Stomach (tissue), 9 donors: ENCODE data around the gene GLT8D2. TPM values are rescaled to one million over a fixed set of nuclear protein-coding genes. Genes with fewer than 3 reads are reported as not detected.

ENCODE experiments used
- DNase-seq, 2 donors: peaks; one replicate each; pipeline versions ENCODE4 v3.0.0 to v3.0.0-alpha.2; 2013 to 2019
- H3K27ac ChIP-seq, 5 donors: fragments of 200-600 bp in 4 of 5; sonication (generic) in 4 of 5; one replicate each; pipeline ENCODE4 v1.5.1; 2013 to 2019; ENCODE audit warnings: mild to moderate bottlenecking in 1 of 5, moderate library complexity in 1 of 5
- H3K27me3 ChIP-seq, 3 donors: fragments of 200-600 bp; sonication (generic); one replicate each; pipeline ENCODE4 v1.5.1; 2017 to 2019; ENCODE audit warnings: mixed run types in 1 of 3
- H3K36me3 ChIP-seq, 4 donors: fragments of 200-600 bp; sonication (generic); 1 replicate in 3 of 4; 2 replicates in 1 of 4; pipeline ENCODE4 v1.5.1; 2016 to 2019
- H3K4me1 ChIP-seq, 4 donors: fragments of 200-600 bp; sonication (generic); one replicate each; pipeline ENCODE4 v1.5.1; 2016 to 2019
- H3K4me3 ChIP-seq, 4 donors: fragments of 200-600 bp; sonication (generic) in 3 of 4; one replicate each; pipeline ENCODE4 v1.5.1; 2016 to 2019; ENCODE audit warnings: mild to moderate bottlenecking in 1 of 4
- H3K9me3 ChIP-seq, 4 donors: fragments of 200-600 bp; sonication (generic); one replicate each; pipeline ENCODE4 v1.5.1; 2016 to 2019
- CTCF ChIP-seq, 7 experiments: fragments of 450-650 bp in 4 of 7; fragments of 200-600 bp in 3 of 7; sonication (generic) in 3 of 7; IDR thresholded peaks; one replicate each; pipeline ENCODE4 v1.5.1; 2016 to 2019; ENCODE audit warnings: antibody characterized with exemption in 7 of 7, control low read depth in 2 of 7, mild to moderate bottlenecking in 1 of 7
- EP300 ChIP-seq: sonication (generic); formaldehyde crosslinking; IDR thresholded peaks from one replicate; pipeline ENCODE4 v1.6.1; 2017; ENCODE audit warnings: antibody characterized with exemption
- POLR2A ChIP-seq, 4 donors: fragments of 450-650 bp; IDR thresholded peaks; one replicate each; pipeline ENCODE4 v1.6.1; 2016; ENCODE audit warnings: antibody characterized with exemption in 4 of 4, control low read depth in 2 of 4, mild to moderate bottlenecking in 1 of 4, moderate library complexity in 1 of 4
- POLR2AphosphoS5 ChIP-seq, 3 donors: sonication (generic); formaldehyde crosslinking; IDR thresholded peaks; one replicate each; pipeline ENCODE4 v1.6.1; 2016; ENCODE audit warnings: antibody characterized with exemption in 3 of 3
- WGBS, 5 donors: extraction: QIAGEN DNeasy Blood & Tissue Kit in 3 of 5; methylation state at CpG; one replicate each; pipeline versions ENCODE4 v1.1.5 to v1.1.7; 2013 to 2018; 5-methylcytosine and 5-hydroxymethylcytosine counted together
- intact Hi-C: fragments of 100-400 bp; cut with DNase I; formaldehyde crosslinking; loops from one replicate; pipeline ENCODE4 v1.15.1; 2023; ENCODE audit warnings: low total_unique reads
- polyA plus RNA-seq, 3 donors: library from polyadenylated mRNA; stranded (reverse); fragments of 200-250 nt; gene quantifications; one replicate each; pipeline ENCODE4 v1.2.3, GENCODE V29; 2013
- total RNA-seq, 5 donors: library from RNA; depleted of rRNA; stranded (reverse); fragments of >200 nt; gene quantifications; one replicate each; pipeline versions ENCODE4 v1.1.0 to v1.2.3, GENCODE V29; 2014 to 2016
- donor health status: healthy with polysubstance abuse.
- donor health status: Bipolar disorder and iron deficiency.
- donor health status: healthy.

Gene GLT8D2
- total and polyA plus RNA-seq, 8 donors, result 3.0 to 27.5 (median 7.5) TPM

DNA sequence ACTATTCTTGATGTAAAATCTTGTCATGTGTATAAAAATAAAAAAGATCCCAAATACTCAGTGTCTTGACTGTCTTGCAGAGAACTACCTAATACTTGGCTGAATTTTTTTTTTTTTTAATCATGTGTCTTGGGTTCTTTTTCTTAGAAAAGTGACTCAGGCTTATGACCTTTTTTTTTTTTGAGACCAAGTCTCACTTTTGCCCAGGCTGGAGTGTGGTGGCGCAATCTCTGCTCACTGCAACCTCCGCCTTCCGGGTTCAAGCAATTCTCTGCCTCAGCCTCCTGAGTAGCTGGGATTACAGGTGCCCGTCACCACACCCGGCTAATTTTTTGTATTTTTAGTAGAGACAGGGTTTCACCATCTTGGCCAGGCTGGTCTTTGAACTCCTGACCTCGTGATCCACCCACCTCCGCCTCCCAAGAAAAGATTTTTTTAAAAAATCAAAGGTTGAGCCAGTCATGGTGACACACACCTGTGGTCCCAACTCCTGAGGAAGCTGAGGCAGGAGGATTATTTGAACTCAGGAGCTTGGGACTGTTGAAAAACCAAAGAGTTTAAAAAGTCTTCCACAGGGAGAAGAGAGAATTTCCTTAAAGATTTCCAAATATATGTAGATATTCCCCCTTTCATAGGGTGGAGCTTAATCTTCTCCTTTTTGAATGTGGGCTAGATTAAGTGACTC, 102.0 kb downstream of the GLT8D2 start:
- no peak overlapping the region for H3K4me3 ChIP-seq
- DNase-seq, result no peak
- H3K27ac ChIP-seq, result no peak overlapping the region
- peaks cover 79 to 100% (median 100%) of the 10 kb centered on the region in 4 donors for H3K36me3 ChIP-seq
- TF ChIP-seq CTCF (IDR thresholded peaks at IDR 0.05) (no peak), EP300 (no peak), POLR2A (IDR thresholded peaks at IDR 0.05) (no peak), POLR2AphosphoS5 (IDR thresholded peaks at IDR 0.05) (no peak)
- no peaks in the 10 kb centered on the region for H3K27me3 ChIP-seq
- 88 to 95% (median 91%) methylated on average over 7 of the region's 7 CpGs for WGBS, 5 donors
- intact Hi-C loops, result no loop called here
- no peaks in the 10 kb centered on the region for H3K9me3 ChIP-seq
- H3K4me1 ChIP-seq, result no peaks in the 10 kb centered on the region

DNA sequence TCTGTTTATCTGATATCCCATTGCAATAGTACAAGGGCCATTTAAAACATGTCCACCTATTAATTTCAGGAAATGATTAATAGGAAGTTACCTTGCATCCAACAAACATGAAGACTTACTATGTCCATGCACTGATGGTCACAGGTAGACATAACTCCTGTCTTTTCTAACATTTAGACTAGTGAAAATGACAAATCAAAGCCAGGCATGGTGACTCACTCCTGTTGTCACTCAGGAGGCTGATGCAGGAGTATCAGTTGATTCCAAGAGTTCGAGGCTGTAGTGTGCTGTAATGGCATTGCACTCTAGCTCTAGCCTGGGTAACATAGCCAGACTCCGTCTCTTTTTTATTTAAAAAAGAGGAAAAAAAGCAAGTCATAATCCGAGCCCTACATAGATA, 105.0 kb downstream of the GLT8D2 start:
- intact Hi-C loops, result no loop called here
- Histone ChIP-seq H3K27me3 (no peaks in the 10 kb centered on the region), H3K4me1 (no peaks in the 10 kb centered on the region), H3K9me3 (no peaks in the 10 kb centered on the region), H3K4me3 (no peak overlapping the region), H3K36me3 (peaks cover 81 to 100% (median 100%) of the 10 kb centered on the region in 4 donors), H3K27ac (no peak overlapping the region)
- no peak for DNase-seq
- 70 to 92% (median 74%) methylated on average over 3 of the region's 3 CpGs for WGBS, 5 donors
- TF ChIP-seq EP300 (no peak), CTCF (IDR thresholded peaks at IDR 0.05) (no peak), POLR2AphosphoS5 (IDR thresholded peaks at IDR 0.05) (no peak), POLR2A (IDR thresholded peaks at IDR 0.05) (no peak)

Other genes with a start within 250 kb of the GLT8D2 start
- 10 to 100 TPM in 3 of 5 donors, 1 to 10 TPM in 2; 7.6 to 42.9 (median 13.6) TPM for gene NT5DC3, start 209.0 kb downstream of the GLT8D2 start, total RNA-seq
- 1 to 10 TPM in 1 of 3 donors, under 1 TPM in 2; 0.76 to 3.5 (median 0.81) TPM for gene NT5DC3, start 209.0 kb downstream of the GLT8D2 start, polyA plus RNA-seq
- gene HSP90B1, start 119.8 kb downstream of the GLT8D2 start, total RNA-seq, result 100 to 1,000 TPM; 301 to 515 (median 395) TPM
- gene HSP90B1, start 119.8 kb downstream of the GLT8D2 start, polyA plus RNA-seq, result 100 to 1,000 TPM in 2 of 3 donors, 10 to 100 TPM in 1; 72.6 to 240 (median 216) TPM
- gene TDG, start 84.3 kb downstream of the GLT8D2 start, total RNA-seq, result 10 to 100 TPM; 17.4 to 44.1 (median 19.8) TPM
- gene TDG, start 84.3 kb downstream of the GLT8D2 start, polyA plus RNA-seq, result 10 to 100 TPM in 1 of 3 donors, 1 to 10 TPM in 2; 9.2 to 10.2 (median 9.5) TPM
- gene HCFC2, start 14.3 kb upstream of the GLT8D2 start, total RNA-seq, result 10 to 100 TPM in 4 of 5 donors, 1 to 10 TPM in 1; 2.9 to 50.1 (median 21.6) TPM
- 1 to 10 TPM; 4.4 to 7.0 (median 6.2) TPM for gene HCFC2, start 14.3 kb upstream of the GLT8D2 start, polyA plus RNA-seq
- gene NFYB, start 88.0 kb upstream of the GLT8D2 start, total RNA-seq, result 10 to 100 TPM in 3 of 5 donors, 1 to 10 TPM in 2; 1.4 to 47.5 (median 19.1) TPM
- 10 to 100 TPM; 19.2 to 26.4 (median 20.9) TPM for gene NFYB, start 88.0 kb upstream of the GLT8D2 start, polyA plus RNA-seq
- 100 to 1,000 TPM in 2 of 5 donors, 10 to 100 TPM in 3; 61.8 to 208 (median 89.5) TPM for gene TXNRD1, start 165.6 kb upstream of the GLT8D2 start, total RNA-seq
- gene TXNRD1, start 165.6 kb upstream of the GLT8D2 start, polyA plus RNA-seq, result 10 to 100 TPM; 19.4 to 64.3 (median 54.2) TPM